ENCODE data around the gene TET1.

GRCh38 chr10:68732651-68733050 lies 172.5 kb downstream of the TET1 start:
- TF ChIP-seq POLR2AphosphoS5 (IDR thresholded peaks at IDR 0.05; ENCODE audit: low read depth, low read length) (no peak), TAF1 (IDR thresholded peaks at IDR 0.05; ENCODE audit: borderline replicate concordance, insufficient read depth, low read length) (no peak), SIN3A (IDR thresholded peaks at IDR 0.05; ENCODE audit: borderline replicate concordance, insufficient read depth, low read length) (no peak)

All from PFSK-1 (cell line).